Neural cell (in vitro differentiated cells): ENCODE data around the gene SDHD. TPM values are rescaled to one million over a fixed set of nuclear protein-coding genes. Genes with fewer than 3 reads are reported as not detected.

ENCODE experiments used
- H2AFZ ChIP-seq: fragments of 200-600, 300-800 bp; sonication (generic), shearing (Covaris generic); 2 replicates; pipeline ENCODE4 v1.6.0; 2014; ENCODE audit warnings: low read depth, mild to moderate bottlenecking, antibody characterized with exemption, low read length, moderate library complexity
- H3F3A ChIP-seq: fragments of 200-600 bp; shearing (Covaris generic); 2 replicates; pipeline ENCODE4 v1.6.1; 2016; ENCODE audit warnings: mild to moderate bottlenecking, moderate library complexity, mixed read lengths, antibody characterized with exemption, low read length; ENCODE audit not compliant: insufficient read depth, poor library complexity, severe bottlenecking
- H3K27ac ChIP-seq: fragments of 200-600, 300-800 bp; sonication (generic), shearing (Covaris generic); 2 replicates; pipeline ENCODE4 v1.5.1; 2014; ENCODE audit warnings: mild to moderate bottlenecking, low read length, moderate library complexity
- H3K27me3 ChIP-seq: fragments of 300-800, 200-600 bp; sonication (generic), shearing (Covaris generic); 2 replicates; pipeline ENCODE4 v1.6.0; 2014; ENCODE audit warnings: mild to moderate bottlenecking, low read depth, low read length, moderate library complexity; ENCODE audit not compliant: insufficient read depth
- H3K36me3 ChIP-seq: fragments of 300-800, 200-600 bp; sonication (generic), shearing (Covaris generic); 2 replicates; pipeline ENCODE4 v1.5.1; 2014; ENCODE audit warnings: mild to moderate bottlenecking, antibody characterized with exemption, low read length, moderate library complexity; ENCODE audit not compliant: insufficient read depth
- H3K4me2 ChIP-seq: fragments of 300-800, 200-600 bp; sonication (generic), shearing (Covaris generic); 2 replicates; pipeline ENCODE4 v1.6.0; 2014; ENCODE audit warnings: mild to moderate bottlenecking, low read length
- H3K4me3 ChIP-seq: fragments of 300-800, 200-600 bp; sonication (generic), shearing (Covaris generic); 2 replicates; pipeline ENCODE4 v1.5.1; 2014; ENCODE audit warnings: mild to moderate bottlenecking, low read length, moderate library complexity
- H3K79me2 ChIP-seq: fragments of 200-600 bp; shearing (Covaris generic); replicated peaks from 2 replicates; pipeline ENCODE4 v1.6.0; 2014; ENCODE audit warnings: mild to moderate bottlenecking, low read length, moderate library complexity; ENCODE audit not compliant: insufficient read depth
- H3K9ac ChIP-seq: fragments of 300-800, 200-600 bp; sonication (generic), shearing (Covaris generic); 2 replicates; pipeline ENCODE4 v1.6.1; 2016; ENCODE audit warnings: mild to moderate bottlenecking, low read length, mixed read lengths
- H3K9me2 ChIP-seq: fragments of 200-600 bp; shearing (Covaris generic); 2 replicates; pipeline ENCODE4 v1.6.1; 2016; ENCODE audit warnings: mild to moderate bottlenecking, low read length, mixed read lengths; ENCODE audit not compliant: insufficient read depth
- H3K9me3 ChIP-seq: fragments of 200-600, 300-800 bp; sonication (generic), shearing (Covaris generic); 2 replicates; pipeline ENCODE4 v1.6.1; 2016; ENCODE audit warnings: mild to moderate bottlenecking, mixed run types, low read length, moderate library complexity, mixed read lengths
- H4K20me1 ChIP-seq: fragments of 200-600 bp; shearing (Covaris generic); 2 replicates; pipeline ENCODE4 v1.6.1; 2016; ENCODE audit warnings: mild to moderate bottlenecking, mixed run types; ENCODE audit not compliant: insufficient read depth
- CTCF ChIP-seq: fragments of 450-650 bp; IDR thresholded peaks from 2 replicates; pipeline ENCODE4 v1.5.1; 2014; ENCODE audit warnings: antibody characterized with exemption, mild to moderate bottlenecking, moderate library complexity; ENCODE audit not compliant: poor library complexity, severe bottlenecking
- EP300 ChIP-seq: fragments of 450-650 bp; conservative IDR thresholded peaks from 2 replicates; pipeline ENCODE4 v1.6.1; 2014; ENCODE audit warnings: antibody characterized with exemption, mild to moderate bottlenecking, moderate library complexity; ENCODE audit not compliant: poor library complexity, severe bottlenecking
- EZH2 ChIP-seq: fragments of 200-600, 300-800 bp; shearing (Covaris generic), sonication (generic); IDR thresholded peaks from 2 replicates; pipeline ENCODE4 v1.6.1; 2014; ENCODE audit warnings: antibody characterized with exemption, low read length, borderline replicate concordance, mild to moderate bottlenecking; ENCODE audit not compliant: insufficient read depth, poor library complexity, severe bottlenecking
- MXI1 ChIP-seq: fragments of 450-650 bp; conservative IDR thresholded peaks from 2 replicates; pipeline ENCODE4 v1.6.1; 2014; ENCODE audit warnings: antibody characterized with exemption, mild to moderate bottlenecking; ENCODE audit not compliant: poor library complexity, severe bottlenecking
- POLR2AphosphoS5 ChIP-seq: IDR thresholded peaks from 2 replicates; pipeline ENCODE4 v1.6.1; 2012
- RAD21 ChIP-seq: fragments of 450-650 bp; conservative IDR thresholded peaks from 2 replicates; pipeline ENCODE4 v1.6.1; 2014; ENCODE audit warnings: antibody characterized with exemption, mild to moderate bottlenecking, moderate library complexity
- REST ChIP-seq: IDR thresholded peaks from 2 replicates; pipeline ENCODE4 v1.6.1; 2012; ENCODE audit warnings: borderline replicate concordance
- SMC3 ChIP-seq: fragments of 450-650 bp; conservative IDR thresholded peaks from 2 replicates; pipeline ENCODE4 v1.6.1; 2014; ENCODE audit warnings: antibody characterized with exemption, mild to moderate bottlenecking, moderate library complexity; ENCODE audit not compliant: poor library complexity
- TAF1 ChIP-seq: IDR thresholded peaks from 2 replicates; pipeline ENCODE4 v1.6.1; 2012; ENCODE audit warnings: low read depth
- polyA minus RNA-seq: library from RNA; depleted of rRNA, polyadenylated mRNA; stranded (reverse); fragments of >200 nt; gene quantifications from 2 replicates; pipeline ENCODE4 v1.2.3, GENCODE V29; 2014
- polyA plus RNA-seq: library from polyadenylated mRNA; depleted of rRNA; stranded (reverse); fragments of >200 nt; gene quantifications from 2 replicates; pipeline ENCODE4 v1.2.3, GENCODE V29; 2014

Gene SDHD
- 34.7 and 40.3 TPM in 2 replicates for polyA plus RNA-seq
- polyA minus RNA-seq: 44.0 and 50.2 TPM in 2 replicates

- Histone ChIP-seq H3K36me3 (peaks cover 12% of the 10 kb centered on the region), H2AFZ (peak within 1 kb of the TSS; percentile 86), H3K9me2 (no peaks in the 10 kb centered on the region), H3K4me2 (peak within 1 kb of the TSS; percentile 78), H4K20me1 (no peaks in the 10 kb centered on the region), H3K79me2 (peaks cover 31% of the 10 kb centered on the region), H3K9ac (peak within 1 kb of the TSS; percentile 79), H3K27me3 (no peaks in the 10 kb centered on the region), H3F3A (no peaks in the 10 kb centered on the region), H3K9me3 (no peaks in the 10 kb centered on the region), H3K4me3 (peak within 1 kb of the TSS; percentile 79), H3K27ac (peak within 1 kb of the TSS; percentile 70)
- TF ChIP-seq RAD21: peak; percentile 45
- peak; percentile 91 for TF ChIP-seq REST
- TF ChIP-seq EZH2: no peak
- peak; percentile 81 for TF ChIP-seq MXI1
- peak; percentile 34 for TF ChIP-seq EP300
- peak; percentile 98 for TF ChIP-seq POLR2AphosphoS5
- peak; percentile 87 for TF ChIP-seq TAF1
- TF ChIP-seq SMC3: peak; percentile 65
- TF ChIP-seq CTCF: peak; percentile 67
Observed at GRCh38 chr11:112086422-112087191, at the start of gene SDHD, which contains the start of gene TIMM8B. Gene SDHD, plus strand, starts transcription at chr11:112086873. Its CDS starts 35 bp downstream, at chr11:112086908. Gene TIMM8B, minus strand, starts transcription at chr11:112086756. Its CDS starts 33 bp downstream, at chr11:112086723.

GRCh38 chr11:112037527-112037926, 49.1 kb upstream of the SDHD start:
- H3K79me2 ChIP-seq: no peaks in the 10 kb centered on the region
- H3F3A ChIP-seq: no peaks in the 10 kb centered on the region
- H3K4me3 ChIP-seq: no peak overlapping the region
- H3K27me3 ChIP-seq: no peaks in the 10 kb centered on the region
- TF ChIP-seq SMC3 (no peak), CTCF (no peak), MXI1 (no peak), EZH2 (no peak), REST (no peak), TAF1 (no peak), POLR2AphosphoS5 (no peak), RAD21 (no peak)
- H3K4me2 ChIP-seq: no peak overlapping the region
- no peak overlapping the region for H3K27ac ChIP-seq
- no peaks in the 10 kb centered on the region for H3K9me3 ChIP-seq
- H3K9me2 ChIP-seq: no peaks in the 10 kb centered on the region
- no peak overlapping the region for H2AFZ ChIP-seq
- H3K9ac ChIP-seq: no peak overlapping the region
- H3K36me3 ChIP-seq: peaks cover 4% of the 10 kb centered on the region
- no peaks in the 10 kb centered on the region for H4K20me1 ChIP-seq
